Activated CD4-positive, CD25-positive, alpha-beta regulatory T cell (primary cell): ENCODE measurements around the gene NDST1.

Source experiments
- DNase-seq, 4 experiments: peaks; one replicate each; lab custom pipeline; 2025; lab: John Stamatoyannopoulos, UW

Gene NDST1

GRCh38 chr5:150523472-150524350 is 15.8 kb downstream of the NDST1 start:
- no peak for DNase-seq

- DNase-seq = no peak
These were observed 17.2 kb downstream of the NDST1 start for GRCh38 chr5:150525163-150525562.

- DNase-seq = no peak
These were observed 17.9 kb downstream of the NDST1 start for GRCh38 chr5:150525781-150526180.

DNA sequence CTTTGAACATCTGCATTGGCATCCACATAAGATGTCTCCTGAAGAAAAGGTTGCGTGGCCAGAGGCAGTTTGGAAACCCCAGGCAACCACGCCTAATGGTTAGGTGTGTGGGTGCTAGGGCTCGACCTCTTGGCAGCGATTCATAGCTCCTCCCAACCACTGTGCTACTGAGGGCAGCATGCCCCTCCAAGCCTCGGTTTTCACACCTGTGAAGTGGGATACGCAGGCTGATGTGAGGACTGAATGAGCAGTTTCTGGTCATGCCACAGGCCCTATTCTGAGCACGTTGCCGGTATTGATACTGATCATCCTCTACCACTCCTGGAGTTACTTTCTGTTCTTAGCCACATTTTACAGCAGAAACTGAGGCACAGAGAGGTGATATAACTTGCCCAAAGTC is 19.1 kb downstream of the NDST1 start:
- no peak for DNase-seq

DNA sequence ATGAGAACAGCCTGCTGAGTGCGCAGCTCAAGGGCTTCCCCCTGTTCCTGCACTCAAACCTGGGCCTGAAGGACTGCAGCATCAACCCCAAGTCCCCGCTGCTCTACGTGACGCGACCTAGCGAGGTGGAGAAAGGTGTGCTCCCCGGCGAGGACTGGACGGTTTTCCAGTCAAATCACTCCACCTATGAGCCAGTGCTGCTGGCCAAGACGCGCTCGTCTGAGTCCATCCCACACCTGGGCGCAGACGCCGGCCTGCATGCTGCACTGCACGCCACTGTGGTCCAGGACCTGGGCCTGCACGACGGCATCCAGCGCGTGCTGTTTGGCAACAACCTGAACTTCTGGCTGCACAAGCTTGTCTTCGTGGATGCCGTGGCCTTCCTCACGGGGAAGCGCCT is 19.9 kb downstream of the NDST1 start:
- DNase-seq = no peak

DNA sequence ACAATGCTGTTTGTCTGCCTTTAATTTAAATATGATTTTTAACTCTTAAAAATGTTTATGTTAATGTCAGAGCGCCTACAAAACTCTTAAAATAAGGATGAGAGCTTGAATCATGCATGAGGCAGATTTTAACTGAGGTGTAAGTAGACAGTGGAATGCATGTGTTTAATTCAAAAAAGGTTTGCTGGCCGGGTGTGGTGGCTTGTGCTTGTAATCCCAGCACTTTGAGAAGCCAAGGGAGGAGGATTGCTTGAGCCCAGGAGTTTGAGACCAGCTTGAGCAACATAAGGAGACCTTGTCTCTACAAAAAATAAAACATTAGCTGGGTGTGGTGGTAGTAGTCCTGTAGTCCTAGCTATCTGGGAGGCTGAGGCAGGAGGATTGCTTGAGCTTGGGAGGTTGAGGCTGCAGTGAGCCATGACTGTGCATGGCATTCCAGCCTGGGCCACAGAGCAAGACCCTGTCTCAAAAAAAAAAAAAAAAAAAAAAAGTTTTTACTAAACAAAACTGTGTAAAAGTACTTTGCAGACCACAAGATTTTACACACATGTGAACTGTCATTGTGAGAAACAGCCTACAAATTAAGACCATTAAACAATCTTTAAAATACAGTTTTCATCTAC is 21.1 kb downstream of the NDST1 start:
- no peak for DNase-seq

GRCh38 chr5:150529555-150529954 is 21.6 kb downstream of the NDST1 start:
- DNase-seq = no peak

GRCh38 chr5:150530423-150530822 is 22.5 kb downstream of the NDST1 start:
- no peak for DNase-seq

- no peak for DNase-seq
These were observed 23.1 kb downstream of the NDST1 start for GRCh38 chr5:150530951-150531588.

GRCh38 chr5:150531686-150532085 is 23.8 kb downstream of the NDST1 start:
- no peak for DNase-seq

GRCh38 chr5:150532151-150532550 is 24.2 kb downstream of the NDST1 start:
- DNase-seq = no peak

- DNase-seq = no peak
These were observed 25.1 kb downstream of the NDST1 start for GRCh38 chr5:150532996-150533395.

GRCh38 chr5:150534811-150535210 is 26.9 kb downstream of the NDST1 start:
- no peak for DNase-seq

DNA sequence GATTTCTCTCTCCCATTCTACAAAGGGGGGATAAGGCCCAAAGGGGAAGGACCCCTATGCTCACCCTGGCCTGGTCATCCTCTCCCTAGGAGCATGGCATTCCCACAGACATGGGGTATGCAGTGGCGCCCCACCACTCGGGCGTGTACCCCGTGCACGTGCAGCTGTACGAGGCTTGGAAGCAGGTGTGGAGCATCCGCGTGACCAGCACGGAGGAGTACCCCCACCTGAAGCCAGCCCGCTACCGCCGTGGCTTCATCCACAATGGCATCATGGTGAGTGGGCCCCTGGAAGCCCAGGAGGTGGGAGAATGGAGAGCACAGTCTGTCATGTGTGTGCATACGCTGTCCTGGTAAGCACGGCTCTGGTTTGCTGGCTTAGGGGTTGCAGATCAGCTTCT is 27.7 kb downstream of the NDST1 start:
- no peak for DNase-seq

GRCh38 chr5:150538007-150538917 is 30.3 kb downstream of the NDST1 start:
- no peak for DNase-seq

DNA sequence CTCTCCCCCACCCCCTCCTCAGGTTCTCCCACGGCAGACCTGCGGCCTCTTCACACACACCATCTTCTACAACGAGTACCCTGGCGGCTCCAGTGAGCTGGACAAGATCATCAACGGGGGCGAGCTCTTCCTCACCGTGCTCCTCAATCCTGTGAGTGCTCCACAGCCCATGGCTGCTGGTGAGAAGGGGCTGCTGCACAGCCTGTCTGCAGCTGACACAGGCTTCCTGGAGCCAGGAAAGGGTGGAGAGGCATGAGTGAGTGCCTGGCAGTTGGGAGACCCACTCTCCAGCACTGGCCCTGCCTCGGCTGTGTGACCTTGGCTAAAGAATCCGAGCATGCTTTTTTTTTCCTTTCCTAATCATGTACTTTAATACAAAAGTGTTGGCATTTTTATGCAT is 31.3 kb downstream of the NDST1 start:
- DNase-seq = no peak

DNA sequence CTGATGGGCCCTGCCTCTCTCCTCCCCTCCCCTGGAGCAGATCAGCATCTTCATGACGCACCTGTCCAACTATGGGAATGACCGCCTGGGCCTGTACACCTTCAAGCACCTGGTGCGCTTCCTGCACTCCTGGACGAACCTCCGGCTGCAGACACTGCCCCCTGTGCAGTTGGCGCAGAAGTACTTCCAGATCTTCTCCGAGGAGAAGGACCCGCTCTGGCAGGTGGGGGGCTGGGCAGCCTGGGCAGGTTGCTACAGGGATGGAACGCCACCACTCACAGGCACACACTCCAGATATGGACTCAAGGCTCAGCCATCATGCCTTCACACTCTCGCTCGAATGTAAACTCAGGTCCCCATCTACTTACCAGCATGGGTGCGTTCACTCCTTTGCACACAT is 32.1 kb downstream of the NDST1 start:
- no peak for DNase-seq

DNA sequence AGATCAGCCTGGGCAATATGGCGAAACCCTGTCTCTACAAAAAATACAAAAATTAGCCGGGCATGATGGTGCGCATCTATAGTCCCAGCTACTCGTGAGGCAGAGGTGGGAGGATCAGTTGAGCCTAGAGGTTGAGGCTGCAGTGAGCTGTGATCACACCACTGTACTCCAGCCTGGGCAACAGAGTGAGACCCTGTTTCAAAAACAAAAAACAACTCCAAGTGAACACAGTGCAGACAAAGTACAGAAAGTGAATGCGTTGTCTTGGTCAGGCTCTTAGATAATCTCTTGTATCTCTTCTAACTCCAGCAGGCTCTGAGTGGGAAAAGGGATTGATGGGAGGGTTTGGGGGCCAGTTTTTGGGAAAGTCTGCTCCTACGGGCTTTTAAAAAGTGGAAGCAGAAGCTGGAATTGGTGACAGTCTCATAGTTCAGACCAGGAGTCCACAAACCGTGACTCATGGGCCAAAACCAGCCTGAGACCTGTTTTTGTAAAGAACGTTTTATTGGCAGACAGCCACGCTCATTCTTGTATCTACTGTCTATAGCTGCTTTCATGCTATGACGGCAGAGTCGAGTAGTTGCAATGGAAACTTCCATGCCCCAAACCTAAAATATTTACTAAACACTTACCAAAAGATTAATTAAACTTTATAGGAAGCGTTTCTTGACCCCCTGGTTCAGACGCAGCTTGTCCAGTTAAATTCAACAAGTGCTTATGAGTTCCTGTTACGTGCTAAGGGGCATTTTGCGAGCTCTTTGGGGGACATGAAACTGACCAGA is 32.9 kb downstream of the NDST1 start:
- no peak for DNase-seq

DNA sequence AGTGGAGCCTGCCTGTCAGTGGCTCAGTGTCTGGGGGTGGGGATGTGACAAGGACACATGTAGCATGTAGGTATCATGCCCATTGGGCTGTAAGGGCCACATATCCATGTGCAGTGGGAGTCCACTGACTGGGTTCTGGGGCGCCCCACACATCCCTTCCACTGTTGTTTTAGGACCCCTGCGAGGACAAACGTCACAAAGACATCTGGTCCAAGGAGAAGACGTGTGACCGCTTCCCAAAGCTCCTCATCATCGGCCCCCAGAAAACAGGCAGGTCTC is 33.4 kb downstream of the NDST1 start:
- no peak for DNase-seq

DNA sequence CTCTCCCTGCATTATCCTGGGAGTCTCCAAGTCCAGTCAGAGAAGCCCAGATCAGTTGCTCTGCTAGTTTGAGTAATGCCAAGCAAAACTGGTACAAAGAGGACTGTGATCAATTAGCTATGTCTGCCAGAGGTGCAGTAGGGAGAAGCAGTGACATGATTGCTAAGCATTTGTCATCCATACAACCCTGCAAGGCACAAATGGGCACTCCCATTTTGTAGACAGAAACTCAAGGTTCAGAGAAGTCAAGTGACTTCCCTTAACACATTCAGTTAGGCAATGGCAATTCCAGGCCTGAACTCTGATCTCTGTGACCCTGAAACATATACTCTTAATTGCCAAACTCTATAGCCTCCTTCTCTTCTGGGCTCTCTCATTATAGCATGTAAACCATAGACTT is 34.0 kb downstream of the NDST1 start:
- no peak for DNase-seq

- DNase-seq = no peak
These were observed 35.1 kb downstream of the NDST1 start for GRCh38 chr5:150542933-150543445.
